Stomach (tissue), 9 donors: Measurements from ENCODE around the gene CCDC38. TPM values are rescaled to one million over a fixed set of nuclear protein-coding genes. Genes with fewer than 3 reads are reported as not detected.

Source experiments
- DNase-seq, 2 donors: peaks; one replicate each; pipeline versions ENCODE4 v3.0.0 to v3.0.0-alpha.2; 2013 to 2019
- H3K27ac ChIP-seq, 5 donors: fragments of 200-600 bp in 4 of 5; sonication (generic) in 4 of 5; one replicate each; pipeline ENCODE4 v1.5.1; 2013 to 2019; ENCODE audit warnings: mild to moderate bottlenecking in 1 of 5, moderate library complexity in 1 of 5
- H3K27me3 ChIP-seq, 3 donors: fragments of 200-600 bp; sonication (generic); one replicate each; pipeline ENCODE4 v1.5.1; 2017 to 2019; ENCODE audit warnings: mixed run types in 1 of 3
- H3K36me3 ChIP-seq, 4 donors: fragments of 200-600 bp; sonication (generic); 1 replicate in 3 of 4; 2 replicates in 1 of 4; pipeline ENCODE4 v1.5.1; 2016 to 2019
- H3K4me1 ChIP-seq, 4 donors: fragments of 200-600 bp; sonication (generic); one replicate each; pipeline ENCODE4 v1.5.1; 2016 to 2019
- H3K4me3 ChIP-seq, 4 donors: fragments of 200-600 bp; sonication (generic) in 3 of 4; one replicate each; pipeline ENCODE4 v1.5.1; 2016 to 2019; ENCODE audit warnings: mild to moderate bottlenecking in 1 of 4
- H3K9me3 ChIP-seq, 4 donors: fragments of 200-600 bp; sonication (generic); one replicate each; pipeline ENCODE4 v1.5.1; 2016 to 2019
- CTCF ChIP-seq, 7 experiments: fragments of 450-650 bp in 4 of 7; fragments of 200-600 bp in 3 of 7; sonication (generic) in 3 of 7; IDR thresholded peaks; one replicate each; pipeline ENCODE4 v1.5.1; 2016 to 2019; ENCODE audit warnings: antibody characterized with exemption in 7 of 7, control low read depth in 2 of 7, mild to moderate bottlenecking in 1 of 7
- EP300 ChIP-seq: sonication (generic); formaldehyde crosslinking; IDR thresholded peaks from one replicate; pipeline ENCODE4 v1.6.1; 2017; ENCODE audit warnings: antibody characterized with exemption
- POLR2A ChIP-seq, 4 donors: fragments of 450-650 bp; IDR thresholded peaks; one replicate each; pipeline ENCODE4 v1.6.1; 2016; ENCODE audit warnings: antibody characterized with exemption in 4 of 4, control low read depth in 2 of 4, mild to moderate bottlenecking in 1 of 4, moderate library complexity in 1 of 4
- POLR2AphosphoS5 ChIP-seq, 3 donors: sonication (generic); formaldehyde crosslinking; IDR thresholded peaks; one replicate each; pipeline ENCODE4 v1.6.1; 2016; ENCODE audit warnings: antibody characterized with exemption in 3 of 3
- WGBS, 5 donors: extraction: QIAGEN DNeasy Blood & Tissue Kit in 3 of 5; methylation state at CpG; one replicate each; pipeline versions ENCODE4 v1.1.5 to v1.1.7; 2013 to 2018; 5-methylcytosine and 5-hydroxymethylcytosine counted together
- intact Hi-C: fragments of 100-400 bp; cut with DNase I; formaldehyde crosslinking; loops from one replicate; pipeline ENCODE4 v1.15.1; 2023; ENCODE audit warnings: low total_unique reads
- polyA plus RNA-seq, 3 donors: library from polyadenylated mRNA; stranded (reverse); fragments of 200-250 nt; gene quantifications; one replicate each; pipeline ENCODE4 v1.2.3, GENCODE V29; 2013
- total RNA-seq, 5 donors: library from RNA; depleted of rRNA; stranded (reverse); fragments of >200 nt; gene quantifications; one replicate each; pipeline versions ENCODE4 v1.1.0 to v1.2.3, GENCODE V29; 2014 to 2016
- donor health status: healthy with polysubstance abuse.
- donor health status: Bipolar disorder and iron deficiency.
- donor health status: healthy.

CCDC38 gene
- total and polyA plus RNA-seq, 8 donors: not detected

GRCh38 chr12:95959107-95959506, 16.7 kb upstream of the CCDC38 start:
- no peaks in the 10 kb centered on the region for H3K36me3 ChIP-seq
- 25 to 79% (median 46%) methylated on average over 1 of the region's 1 CpG for WGBS, 5 donors

GRCh38 chr12:95956557-95957145, 14.2 kb upstream of the CCDC38 start:
- intact Hi-C loops: no loop called here
- Histone ChIP-seq H3K9me3 (no peaks in the 10 kb centered on the region), H3K4me3 (no peak overlapping the region), H3K27me3 (peaks cover 0 to 3% (median 0%) of the 10 kb centered on the region in 3 donors), H3K27ac (no peak overlapping the region), H3K4me1 (no peaks in the 10 kb centered on the region), H3K36me3 (no peaks in the 10 kb centered on the region)
- WGBS, 5 donors: 69 to 83% (median 72%) methylated on average over 17 to 27 of the region's 27 CpGs
- TF ChIP-seq POLR2AphosphoS5 (IDR thresholded peaks at IDR 0.05) (no peak), CTCF (IDR thresholded peaks at IDR 0.05) (no peak), POLR2A (IDR thresholded peaks at IDR 0.05) (no peak), EP300 (no peak)
- no peak for DNase-seq

More at GRCh38 chr12:95959107-95959506, 16.7 kb upstream of the CCDC38 start:
- TF ChIP-seq POLR2A (IDR thresholded peaks at IDR 0.05): no peak
- no peak for TF ChIP-seq EP300
- no peak for TF ChIP-seq POLR2AphosphoS5 (IDR thresholded peaks at IDR 0.05)
- TF ChIP-seq CTCF (IDR thresholded peaks at IDR 0.05): no peak
- Histone ChIP-seq H3K4me1 (no peaks in the 10 kb centered on the region), H3K4me3 (no peak overlapping the region), H3K27ac (no peak overlapping the region), H3K9me3 (no peaks in the 10 kb centered on the region), H3K27me3 (peaks cover 0 to 3% (median 0%) of the 10 kb centered on the region in 3 donors)
- no peak for DNase-seq
- intact Hi-C loops: no loop called here

GRCh38 chr12:95955549-95956159, 13.2 kb upstream of the CCDC38 start:
- no peak for DNase-seq
- Histone ChIP-seq H3K4me3 (no peak overlapping the region), H3K27me3 (peaks cover 0 to 4% (median 0%) of the 10 kb centered on the region in 3 donors), H3K27ac (no peak overlapping the region), H3K4me1 (no peaks in the 10 kb centered on the region), H3K36me3 (no peaks in the 10 kb centered on the region), H3K9me3 (no peaks in the 10 kb centered on the region)
- TF ChIP-seq EP300 (no peak), CTCF (IDR thresholded peaks at IDR 0.05) (no peak), POLR2AphosphoS5 (IDR thresholded peaks at IDR 0.05) (no peak), POLR2A (IDR thresholded peaks at IDR 0.05) (no peak)
- 78 to 88% (median 82%) methylated on average over 7 of the region's 7 CpGs for WGBS, 5 donors
- intact Hi-C loops: no loop called here

- no peaks in the 10 kb centered on the region for H3K36me3 ChIP-seq
- no peak overlapping the region for H3K4me3 ChIP-seq
- H3K27me3 ChIP-seq: peaks cover 0 to 7% (median 0%) of the 10 kb centered on the region in 3 donors
- TF ChIP-seq POLR2AphosphoS5 (IDR thresholded peaks at IDR 0.05): no peak
- TF ChIP-seq POLR2A (IDR thresholded peaks at IDR 0.05): no peak
- no peak for TF ChIP-seq EP300
- TF ChIP-seq CTCF (IDR thresholded peaks at IDR 0.05): no peak
- no peaks in the 10 kb centered on the region for H3K4me1 ChIP-seq
- H3K9me3 ChIP-seq: no peaks in the 10 kb centered on the region
- 28 to 71% (median 58%) methylated on average over 1 of the region's 1 CpG for WGBS, 5 donors
- H3K27ac ChIP-seq: no peak overlapping the region
- DNase-seq: no peak
- intact Hi-C loops: no loop called here
Measured at GRCh38 chr12:95953000-95953399, 10.6 kb upstream of the CCDC38 start.
